Parathyroid adenoma (tissue), 2 donors: Measurements from ENCODE around the gene SUPT3H.

ENCODE experiments used
- H2AFZ ChIP-seq: fragments of 300-600 bp; sonication (generic); one replicate; pipeline ENCODE4 v1.7.0; 2017; ENCODE audit warnings: antibody characterized with exemption, mild to moderate bottlenecking
- H3K27ac ChIP-seq: fragments of 300-600 bp; sonication (generic); one replicate; pipeline ENCODE4 v1.7.0; 2017
- H3K27me3 ChIP-seq: fragments of 300-600 bp; sonication (generic); one replicate; pipeline ENCODE4 v1.7.0; 2017; ENCODE audit warnings: low read length; ENCODE audit not compliant: control insufficient read depth, insufficient read depth
- H3K36me3 ChIP-seq: fragments of 300-600 bp; sonication (generic); one replicate; pipeline ENCODE4 v1.7.0; 2017; ENCODE audit warnings: low read length; ENCODE audit not compliant: control insufficient read depth, insufficient read depth
- H3K4me1 ChIP-seq: fragments of 300-600 bp; sonication (generic); one replicate; pipeline ENCODE4 v1.7.0; 2017; ENCODE audit warnings: control low read depth
- H3K4me2 ChIP-seq: fragments of 300-600 bp; sonication (generic); one replicate; pipeline ENCODE4 v1.7.0; 2017; ENCODE audit warnings: low read length
- H3K4me3 ChIP-seq: fragments of 300-600 bp; sonication (generic); one replicate; pipeline ENCODE4 v1.7.0; 2017; ENCODE audit warnings: low read depth, low read length
- H3K79me2 ChIP-seq: fragments of 300-600 bp; sonication (generic); one replicate; pipeline ENCODE4 v1.7.0; 2017; ENCODE audit warnings: control low read depth
- H3K9ac ChIP-seq: fragments of 300-600 bp; sonication (generic); one replicate; pipeline ENCODE4 v1.7.0; 2017; ENCODE audit warnings: mild to moderate bottlenecking
- H3K9me3 ChIP-seq: fragments of 300-600 bp; sonication (generic); one replicate; pipeline ENCODE4 v1.7.0; 2017; ENCODE audit warnings: low read length; ENCODE audit not compliant: control insufficient read depth
- CTCF ChIP-seq: fragments of 300-600 bp; sonication (generic); IDR thresholded peaks from one replicate; pipeline ENCODE4 v1.7.0; 2017; ENCODE audit warnings: antibody characterized with exemption, mild to moderate bottlenecking
- donor health status: primary hyperparathyroidism.

The SUPT3H gene

GRCh38 chr6:45350186-45350710, 27.5 kb downstream of the SUPT3H start:
- Histone ChIP-seq H3K36me3 (no peaks in the 10 kb centered on the region), H3K79me2 (no peaks in the 10 kb centered on the region), H3K4me2 (no peak overlapping the region), H3K4me1 (no peaks in the 10 kb centered on the region), H3K27me3 (no peaks in the 10 kb centered on the region), H2AFZ (no peak overlapping the region), H3K27ac (no peak overlapping the region), H3K9ac (no peak overlapping the region), H3K4me3 (no peak overlapping the region), H3K9me3 (no peaks in the 10 kb centered on the region)
- TF ChIP-seq CTCF = no peak

- Histone ChIP-seq H3K27ac (no peak overlapping the region), H3K9ac (no peak overlapping the region), H3K27me3 (no peaks in the 10 kb centered on the region), H3K4me2 (no peak overlapping the region), H2AFZ (no peak overlapping the region), H3K36me3 (no peaks in the 10 kb centered on the region), H3K9me3 (no peaks in the 10 kb centered on the region), H3K4me1 (no peaks in the 10 kb centered on the region), H3K4me3 (no peak overlapping the region), H3K79me2 (no peaks in the 10 kb centered on the region)
- TF ChIP-seq CTCF = no peak
Measured at GRCh38 chr6:45344900-45345299, 32.8 kb downstream of the SUPT3H start.

GRCh38 chr6:45328523-45328922, 49.2 kb downstream of the SUPT3H start:
- H2AFZ ChIP-seq = no peak overlapping the region
- no peak overlapping the region for H3K4me3 ChIP-seq
- H3K27ac ChIP-seq = no peak overlapping the region
- no peak overlapping the region for H3K4me2 ChIP-seq
- H3K9ac ChIP-seq = no peak overlapping the region
- TF ChIP-seq CTCF = no peak
- no peaks in the 10 kb centered on the region for H3K4me1 ChIP-seq
- no peaks in the 10 kb centered on the region for H3K27me3 ChIP-seq
- H3K36me3 ChIP-seq = no peaks in the 10 kb centered on the region
- no peaks in the 10 kb centered on the region for H3K9me3 ChIP-seq
- no peaks in the 10 kb centered on the region for H3K79me2 ChIP-seq

GRCh38 chr6:45327956-45328522, 49.7 kb downstream of the SUPT3H start, which contains the start of gene RUNX2:
TSS of gene RUNX2 (plus strand) at chr6:45328330. CDS start at chr6:45328727, 397 bp downstream.
- Histone ChIP-seq H3K36me3 (no peaks in the 10 kb centered on the region), H3K9ac (no peak within 1 kb of the TSS), H3K79me2 (no peaks in the 10 kb centered on the region), H3K4me1 (no peaks in the 10 kb centered on the region), H3K27me3 (no peaks in the 10 kb centered on the region), H2AFZ (no peak within 1 kb of the TSS), H3K4me2 (no peak within 1 kb of the TSS), H3K4me3 (no peak within 1 kb of the TSS), H3K27ac (no peak within 1 kb of the TSS), H3K9me3 (no peaks in the 10 kb centered on the region)
- no peak for TF ChIP-seq CTCF
